Vagina (tissue), 2 donors: ENCODE measurements around the gene SHOC2. TPM values are rescaled to one million over a fixed set of nuclear protein-coding genes. Genes with fewer than 3 reads are reported as not detected.

Experiments
- DNase-seq, 2 donors: peaks; one replicate each; pipeline ENCODE4 v3.0.0-alpha.2; 2017; ENCODE audit errors: extremely low spot score in 2 of 2
- H3K27ac ChIP-seq: fragments of 200-600 bp; sonication (generic); one replicate; pipeline ENCODE4 v1.5.1; 2019
- H3K27me3 ChIP-seq: fragments of 200-600 bp; sonication (generic); one replicate; pipeline ENCODE4 v1.5.1; 2019
- H3K36me3 ChIP-seq, 2 donors: fragments of 200-600 bp; sonication (generic); one replicate each; pipeline ENCODE4 v1.5.1; 2017 to 2019
- H3K4me1 ChIP-seq: fragments of 200-600 bp; sonication (generic); one replicate; pipeline ENCODE4 v1.5.1; 2019
- H3K4me3 ChIP-seq, 2 donors: fragments of 200-600 bp; sonication (generic); 1 replicate in 1 of 2; 2 replicates in 1 of 2; pipeline ENCODE4 v1.5.1; 2016 to 2019
- H3K9me3 ChIP-seq: fragments of 200-600 bp; sonication (generic); one replicate; pipeline ENCODE4 v1.5.1; 2019
- POLR2A ChIP-seq, 2 donors: fragments of 450-650 bp; IDR thresholded peaks; one replicate each; pipeline ENCODE4 v1.6.1; 2017; ENCODE audit warnings: antibody characterized with exemption in 2 of 2, mild to moderate bottlenecking in 2 of 2, moderate library complexity in 2 of 2
- POLR2AphosphoS5 ChIP-seq, 2 donors: sonication (generic); formaldehyde crosslinking; IDR thresholded peaks; one replicate each; pipeline ENCODE4 v1.9.0; 2017; ENCODE audit warnings: antibody characterized with exemption in 2 of 2, mild to moderate bottlenecking in 2 of 2, low read depth in 1 of 2; ENCODE audit not compliant: insufficient read depth in 1 of 2
- intact Hi-C: fragments of 100-400 bp; cut with DNase I; formaldehyde crosslinking; loops from one replicate; pipeline ENCODE4 v1.15.1; 2023
- total RNA-seq: library from RNA; depleted of rRNA; stranded (reverse); fragments of >200 nt; gene quantifications from one replicate; pipeline ENCODE4 v1.2.3, GENCODE V29; 2016
- TF ChIP-seq, protein P1 (sequence below), 3 experiments: fragments of 450-650 bp in 2 of 3; fragments of 200-600 bp in 1 of 3; sonication (generic) in 1 of 3; IDR thresholded peaks; one replicate each; pipeline ENCODE4 v1.5.1; 2017 to 2019; ENCODE audit warnings: antibody characterized with exemption in 3 of 3, mild to moderate bottlenecking in 2 of 3, moderate library complexity in 2 of 3

SHOC2 gene
- total RNA-seq, 1 donor from 2014 or later: 40.0 TPM

DNA sequence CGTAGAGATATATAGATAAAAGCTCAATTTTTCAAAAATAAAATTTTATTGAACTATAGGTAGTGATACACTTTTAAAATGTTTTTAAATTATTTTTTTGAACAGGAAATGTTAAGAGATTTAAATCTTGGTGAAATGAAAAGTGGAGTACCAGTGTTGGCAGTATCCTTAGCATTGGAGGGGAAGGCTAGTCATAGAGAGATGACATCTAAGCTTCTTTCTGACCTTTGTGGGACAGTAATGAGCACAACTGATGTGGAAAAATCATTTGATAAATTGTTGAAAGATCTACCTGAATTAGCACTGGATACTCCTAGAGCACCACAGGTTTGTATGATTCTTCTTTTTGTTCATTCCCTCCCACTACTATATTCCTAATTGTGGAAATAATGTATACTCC is 31.8 kb upstream of the SHOC2 start:
- no peak for TF ChIP-seq POLR2AphosphoS5 (IDR thresholded peaks at IDR 0.05; ENCODE audit: insufficient read depth in 1 of 2, low read depth in 1 of 2)
- no peak for TF ChIP-seq POLR2A (IDR thresholded peaks at IDR 0.05)
- TF ChIP-seq, protein P1, sequence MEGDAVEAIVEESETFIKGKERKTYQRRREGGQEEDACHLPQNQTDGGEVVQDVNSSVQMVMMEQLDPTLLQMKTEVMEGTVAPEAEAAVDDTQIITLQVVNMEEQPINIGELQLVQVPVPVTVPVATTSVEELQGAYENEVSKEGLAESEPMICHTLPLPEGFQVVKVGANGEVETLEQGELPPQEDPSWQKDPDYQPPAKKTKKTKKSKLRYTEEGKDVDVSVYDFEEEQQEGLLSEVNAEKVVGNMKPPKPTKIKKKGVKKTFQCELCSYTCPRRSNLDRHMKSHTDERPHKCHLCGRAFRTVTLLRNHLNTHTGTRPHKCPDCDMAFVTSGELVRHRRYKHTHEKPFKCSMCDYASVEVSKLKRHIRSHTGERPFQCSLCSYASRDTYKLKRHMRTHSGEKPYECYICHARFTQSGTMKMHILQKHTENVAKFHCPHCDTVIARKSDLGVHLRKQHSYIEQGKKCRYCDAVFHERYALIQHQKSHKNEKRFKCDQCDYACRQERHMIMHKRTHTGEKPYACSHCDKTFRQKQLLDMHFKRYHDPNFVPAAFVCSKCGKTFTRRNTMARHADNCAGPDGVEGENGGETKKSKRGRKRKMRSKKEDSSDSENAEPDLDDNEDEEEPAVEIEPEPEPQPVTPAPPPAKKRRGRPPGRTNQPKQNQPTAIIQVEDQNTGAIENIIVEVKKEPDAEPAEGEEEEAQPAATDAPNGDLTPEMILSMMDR (IDR thresholded peaks at IDR 0.05): no peak
- no peak overlapping the region for H3K27ac ChIP-seq
- intact Hi-C loops: no loop called here
- no peaks in the 10 kb centered on the region for H3K9me3 ChIP-seq
- no peak for DNase-seq
- peaks cover 0 to 55% of the 10 kb centered on the region in 2 donors for H3K36me3 ChIP-seq
- no peaks in the 10 kb centered on the region for H3K4me1 ChIP-seq
- no peaks in the 10 kb centered on the region for H3K27me3 ChIP-seq
- no peak overlapping the region for H3K4me3 ChIP-seq

DNA sequence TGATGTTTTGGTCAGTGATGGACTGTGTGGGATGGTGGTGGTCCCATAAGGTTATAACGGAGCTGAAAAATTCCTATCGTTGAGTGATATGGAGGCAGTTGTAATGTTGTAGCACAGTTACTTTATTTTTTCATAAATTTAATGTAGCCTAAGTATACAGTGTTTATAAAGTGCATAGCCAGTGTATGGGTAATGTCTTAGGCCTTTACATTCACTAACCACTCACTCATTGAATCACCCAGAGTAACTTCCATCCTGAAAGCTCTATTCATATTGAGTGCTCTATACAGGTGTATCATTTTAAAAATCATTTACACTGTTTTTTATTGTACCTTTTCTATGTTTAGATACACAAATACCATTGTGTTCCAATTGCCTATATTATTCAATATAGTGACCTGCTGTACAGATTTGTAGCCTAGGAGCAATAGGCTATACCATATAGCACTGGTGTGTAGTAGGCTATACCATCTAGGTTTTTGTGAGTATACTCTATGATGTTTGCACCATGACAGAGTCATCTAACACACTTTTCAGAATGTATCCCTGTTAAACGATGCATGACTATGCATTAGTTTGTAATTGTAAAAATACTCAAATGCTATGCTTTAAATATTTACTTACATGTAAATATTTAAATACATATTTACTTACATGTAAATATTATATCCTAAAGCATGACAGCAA is 26.7 kb upstream of the SHOC2 start:
- Histone ChIP-seq H3K4me3 (no peak overlapping the region), H3K36me3 (peaks cover 0 to 53% of the 10 kb centered on the region in 2 donors), H3K27me3 (no peaks in the 10 kb centered on the region), H3K27ac (no peak overlapping the region), H3K4me1 (no peaks in the 10 kb centered on the region), H3K9me3 (no peaks in the 10 kb centered on the region)
- no peak for DNase-seq
- intact Hi-C loops: loop anchor here (5.0 kb wide), 1 partner anchor 145 kb away; no protein-coding TSS in a partner anchor
- TF ChIP-seq, protein P1 (IDR thresholded peaks at IDR 0.05): no peak
- no peak for TF ChIP-seq POLR2AphosphoS5 (IDR thresholded peaks at IDR 0.05; ENCODE audit: insufficient read depth in 1 of 2, low read depth in 1 of 2)
- TF ChIP-seq POLR2A (IDR thresholded peaks at IDR 0.05): no peak

DNA sequence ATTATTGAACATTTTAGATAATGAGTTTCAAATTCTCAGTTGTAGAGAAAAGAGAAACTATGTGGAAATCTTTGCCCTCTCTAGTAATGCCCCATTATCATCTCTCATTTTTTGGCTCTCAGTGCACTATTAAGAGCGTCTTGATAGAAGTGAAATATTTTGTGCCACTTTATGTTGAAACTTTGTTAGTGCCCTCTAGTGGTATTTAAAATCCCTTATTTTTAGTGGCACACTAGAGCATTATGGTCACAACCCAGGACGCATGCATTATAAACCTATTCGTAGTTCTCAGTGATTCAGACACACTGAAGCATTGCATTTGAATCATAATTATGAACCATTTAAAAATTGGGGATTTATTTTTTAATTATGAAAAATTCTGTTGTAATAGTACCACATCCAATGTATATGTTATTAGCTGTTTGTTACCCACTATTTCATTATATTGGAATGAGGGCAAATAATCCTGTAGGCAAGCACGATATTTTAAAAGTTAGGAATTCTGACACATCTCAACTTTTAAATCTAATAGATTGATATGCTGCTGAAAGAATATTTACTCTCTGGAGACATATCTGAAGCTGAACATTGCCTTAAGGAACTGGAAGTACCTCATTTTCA is 25.7 kb upstream of the SHOC2 start:
- Histone ChIP-seq H3K4me1 (no peaks in the 10 kb centered on the region), H3K36me3 (peaks cover 0 to 60% of the 10 kb centered on the region in 2 donors), H3K27ac (no peak overlapping the region), H3K27me3 (no peaks in the 10 kb centered on the region), H3K9me3 (no peaks in the 10 kb centered on the region), H3K4me3 (no peak overlapping the region)
- DNase-seq: no peak
- intact Hi-C loops: loop anchor here (5.0 kb wide), 1 partner anchor 146 kb away; no protein-coding TSS in a partner anchor
- TF ChIP-seq, protein P1 (IDR thresholded peaks at IDR 0.05): peak; percentile 51 to 59 (median 51)
- TF ChIP-seq POLR2A (IDR thresholded peaks at IDR 0.05): no peak
- peak in 1 of 2 donors; percentile 66 for TF ChIP-seq POLR2AphosphoS5 (IDR thresholded peaks at IDR 0.05; ENCODE audit: insufficient read depth in 1 of 2, low read depth in 1 of 2)

DNA sequence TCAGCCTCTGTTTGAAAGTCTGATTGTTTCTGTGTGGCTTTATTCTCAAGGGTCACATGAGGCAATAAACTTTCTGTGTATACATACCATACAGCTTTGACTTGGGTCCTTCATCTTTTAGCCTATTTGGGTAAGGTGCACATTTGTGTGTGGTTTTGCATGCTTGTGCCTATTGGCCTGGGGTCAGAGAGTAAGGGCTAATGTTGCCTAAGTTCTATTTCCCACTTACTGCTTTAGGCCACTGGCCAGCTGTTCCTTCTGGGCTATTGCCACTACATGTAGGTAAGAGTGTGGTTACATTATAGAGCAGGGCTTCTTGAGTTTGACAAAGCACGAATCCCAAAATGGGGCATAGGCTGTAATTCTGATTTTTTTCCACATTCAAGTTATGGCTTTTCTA is 22.2 kb upstream of the SHOC2 start:
- Histone ChIP-seq H3K27ac (no peak overlapping the region), H3K36me3 (peaks cover 4 to 69% of the 10 kb centered on the region in 2 donors), H3K27me3 (no peaks in the 10 kb centered on the region), H3K9me3 (no peaks in the 10 kb centered on the region), H3K4me3 (no peak overlapping the region), H3K4me1 (peaks cover 10% of the 10 kb centered on the region)
- no peak for DNase-seq
- intact Hi-C loops: no loop called here
- no peak for TF ChIP-seq POLR2AphosphoS5 (IDR thresholded peaks at IDR 0.05; ENCODE audit: insufficient read depth in 1 of 2, low read depth in 1 of 2)
- no peak for TF ChIP-seq POLR2A (IDR thresholded peaks at IDR 0.05)
- TF ChIP-seq, protein P1 (IDR thresholded peaks at IDR 0.05): no peak

DNA sequence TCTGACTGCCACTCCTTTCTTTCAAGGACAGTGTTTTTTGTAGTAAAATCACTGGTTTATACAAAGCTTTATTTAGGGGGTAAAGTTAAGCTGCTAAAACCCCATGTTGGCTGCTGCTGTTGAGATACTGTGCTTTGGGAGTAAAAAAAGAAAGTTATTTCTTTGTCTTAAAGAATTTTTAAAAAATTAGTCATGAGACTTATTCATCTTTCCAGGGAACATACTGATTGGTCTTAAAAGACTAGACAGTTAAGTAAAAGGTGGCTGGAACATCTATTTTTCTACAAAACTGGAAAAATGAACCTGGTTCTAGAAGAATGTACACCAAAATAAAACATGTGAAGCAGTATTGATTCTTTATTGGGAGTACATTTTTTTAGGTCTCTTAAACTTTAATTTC is 21.0 kb upstream of the SHOC2 start:
- Histone ChIP-seq H3K27ac (no peak overlapping the region), H3K36me3 (peaks cover 4 to 69% of the 10 kb centered on the region in 2 donors), H3K4me1 (peaks cover 14% of the 10 kb centered on the region), H3K4me3 (no peak overlapping the region), H3K27me3 (no peaks in the 10 kb centered on the region), H3K9me3 (no peaks in the 10 kb centered on the region)
- no peak for DNase-seq
- intact Hi-C loops: no loop called here
- TF ChIP-seq POLR2A (IDR thresholded peaks at IDR 0.05) (no peak), POLR2AphosphoS5 (IDR thresholded peaks at IDR 0.05; ENCODE audit: insufficient read depth in 1 of 2, low read depth in 1 of 2) (no peak)
- TF ChIP-seq, protein P1 (IDR thresholded peaks at IDR 0.05): no peak
